T-helper 17 cell (primary cell): ENCODE measurements around the gene JAM3. TPM values are rescaled to one million over a fixed set of nuclear protein-coding genes. Genes with fewer than 3 reads are reported as not detected.

ENCODE experiments used
- ATAC-seq: fragments of 150-1000 bp; cut with Tn5 transposase; 2 replicates; pipeline ENCODE4 v1.10.0; 2021; ENCODE audit warnings: mild to moderate bottlenecking, moderate library complexity
- DNase-seq, 3 donors: peaks; one replicate each; pipeline versions ENCODE4 v3.0.0 to v3.0.0-alpha.2; 2020 to 2021
- H3K9me3 ChIP-seq: one replicate; pipeline ENCODE4 v1.7.0; 2013; ENCODE audit warnings: low read length, mild to moderate bottlenecking; ENCODE audit not compliant: control insufficient read depth, poor library complexity, severe bottlenecking
- H3K27ac Mint-ChIP-seq: one replicate; pipeline ENCODE4 v1.8.0; 2022; ENCODE audit warnings: mild to moderate bottlenecking, moderate library complexity, mixed read lengths
- H3K27me3 Mint-ChIP-seq: one replicate; pipeline ENCODE4 v1.8.0; 2022; ENCODE audit warnings: mixed read lengths
- H3K36me3 Mint-ChIP-seq: one replicate; pipeline ENCODE4 v1.8.0; 2022; ENCODE audit warnings: low read depth, mixed read lengths
- H3K4me1 Mint-ChIP-seq: one replicate; pipeline ENCODE4 v1.8.0; 2022; ENCODE audit warnings: mild to moderate bottlenecking, mixed read lengths
- H3K4me3 Mint-ChIP-seq: one replicate; pipeline ENCODE4 v1.8.0; 2022; ENCODE audit warnings: mild to moderate bottlenecking, moderate library complexity, mixed read lengths
- total RNA-seq, 4 donors: library from RNA in 2 of 4; stranded (reverse) in 2 of 4; gene quantifications; one replicate each; pipeline ENCODE4 v1.2.3 and lab custom pipeline; 2022 to 2026

JAM3 gene
- total RNA-seq, 2 donors from 2014 or later, result 12.5 to 37.4 TPM

- ATAC-seq, result no peak
- H3K27ac Mint-ChIP-seq, result peak overlapping the region; percentile 29
Measured at GRCh38 chr11:134033276-134033675, 35.6 kb upstream of the JAM3 start.

GRCh38 chr11:134033696-134034491, 35.0 kb upstream of the JAM3 start:
- no peaks in the 10 kb centered on the region for H3K9me3 ChIP-seq
- peak; percentile 76 for ATAC-seq
- Mint-ChIP-seq H3K27me3 (peaks cover 13% of the 10 kb centered on the region), H3K4me1 (peaks cover 44% of the 10 kb centered on the region), H3K36me3 (peaks cover 3% of the 10 kb centered on the region), H3K27ac (peak overlapping the region; percentile 29), H3K4me3 (peak overlapping the region; percentile 75)
- peak in 2 of 3 donors; percentile 34 to 39 for DNase-seq

More at GRCh38 chr11:134033276-134033675, 35.6 kb upstream of the JAM3 start:
- Mint-ChIP-seq H3K4me1 (peaks cover 47% of the 10 kb centered on the region), H3K4me3 (peak overlapping the region; percentile 75), H3K36me3 (peaks cover 3% of the 10 kb centered on the region), H3K27me3 (peaks cover 13% of the 10 kb centered on the region)
- DNase-seq, result no peak
- no peaks in the 10 kb centered on the region for H3K9me3 ChIP-seq

GRCh38 chr11:134034496-134035381, 34.1 kb upstream of the JAM3 start:
- peaks cover 3% of the 10 kb centered on the region for H3K36me3 Mint-ChIP-seq
- peaks cover 41% of the 10 kb centered on the region for H3K4me1 Mint-ChIP-seq
- DNase-seq, result no peak
- H3K27ac Mint-ChIP-seq, result no peak overlapping the region
- peak overlapping the region; percentile 94 for H3K4me3 Mint-ChIP-seq
- H3K9me3 ChIP-seq, result no peaks in the 10 kb centered on the region
- no peak for ATAC-seq
- peaks cover 13% of the 10 kb centered on the region for H3K27me3 Mint-ChIP-seq

- Mint-ChIP-seq H3K27ac (peak overlapping the region; percentile 94), H3K4me3 (peak overlapping the region; percentile 94), H3K27me3 (peaks cover 6% of the 10 kb centered on the region), H3K4me1 (peaks cover 38% of the 10 kb centered on the region), H3K36me3 (peaks cover 3% of the 10 kb centered on the region)
- no peaks in the 10 kb centered on the region for H3K9me3 ChIP-seq
- peak; percentile 34 for ATAC-seq
- no peak for DNase-seq
Measured at GRCh38 chr11:134036492-134037045, 32.3 kb upstream of the JAM3 start.

- H3K36me3 Mint-ChIP-seq, result peaks cover under 1% of the 10 kb centered on the region
- peak overlapping the region; percentile 94 for H3K27ac Mint-ChIP-seq
- H3K4me3 Mint-ChIP-seq, result peak overlapping the region; percentile 94
- H3K9me3 ChIP-seq, result no peaks in the 10 kb centered on the region
- no peaks in the 10 kb centered on the region for H3K27me3 Mint-ChIP-seq
- H3K4me1 Mint-ChIP-seq, result peaks cover 33% of the 10 kb centered on the region
- ATAC-seq, result peak; percentile 78
- DNase-seq, result peak; percentile 38 to 61 (median 57)
Measured at GRCh38 chr11:134037046-134037908, 31.6 kb upstream of the JAM3 start.

DNA sequence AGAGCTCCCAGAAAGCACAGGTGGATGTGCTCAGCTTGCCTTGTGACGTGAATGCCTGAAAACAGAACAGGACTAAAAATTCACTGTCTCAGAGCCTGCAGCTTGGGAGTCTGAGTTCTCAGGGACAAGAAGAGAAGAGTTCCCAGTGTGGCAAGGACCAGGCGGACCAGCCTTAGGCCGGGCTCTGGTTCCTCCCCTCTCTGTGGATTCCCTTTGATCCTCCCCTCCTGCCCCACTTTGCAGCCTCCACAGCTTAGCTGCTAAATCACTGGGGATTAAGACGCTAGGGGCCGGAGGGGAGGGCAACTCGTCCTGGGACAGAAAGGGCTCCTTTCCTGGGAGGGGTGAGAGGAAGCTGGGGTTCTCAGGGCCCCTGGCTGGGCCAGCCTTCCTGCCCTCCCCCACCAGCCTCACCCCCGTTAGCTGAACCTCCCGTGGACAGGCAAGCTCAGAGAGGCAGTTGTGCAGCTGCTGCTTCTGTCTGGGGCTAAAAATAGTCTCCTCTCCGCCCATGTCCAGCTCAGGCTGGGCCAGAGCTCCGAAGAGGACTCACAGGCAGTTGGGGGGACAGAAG, 29.9 kb upstream of the JAM3 start:
- ATAC-seq, result no peak

DNA sequence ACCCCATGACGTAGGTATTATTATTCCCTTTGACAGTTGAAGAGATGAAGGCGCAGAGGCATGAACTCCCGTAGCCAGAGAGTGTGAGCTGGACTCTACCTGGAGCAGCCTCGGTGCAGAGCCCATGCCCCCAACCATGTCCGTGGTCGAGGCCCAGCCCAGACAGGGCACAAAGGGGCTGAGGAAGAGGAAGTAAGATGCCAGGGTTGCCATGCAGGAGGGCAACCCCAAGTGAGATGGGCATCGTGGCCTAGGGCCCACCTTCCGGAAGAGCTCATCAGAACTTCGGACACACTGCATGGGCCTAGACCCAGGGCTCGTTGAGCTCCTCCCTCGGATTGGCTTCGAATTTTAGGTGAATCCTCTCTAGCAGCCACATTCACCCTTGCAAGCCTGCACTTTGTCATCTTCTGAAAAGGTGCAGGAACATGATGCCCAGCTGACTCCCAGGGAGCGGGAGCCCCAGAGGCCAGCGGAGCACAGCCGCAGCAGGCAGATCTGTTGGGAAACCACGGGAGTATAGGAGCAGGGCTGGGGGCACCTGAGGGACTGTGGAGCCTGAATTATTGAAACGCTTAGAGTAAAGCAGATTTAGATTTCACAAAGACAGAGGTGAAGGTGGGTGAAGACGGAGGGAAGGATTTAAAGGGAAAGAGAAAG, 29.0 kb upstream of the JAM3 start:
- H3K4me1 Mint-ChIP-seq, result peaks cover 22% of the 10 kb centered on the region
- peaks cover 5% of the 10 kb centered on the region for H3K27me3 Mint-ChIP-seq
- ATAC-seq (no peak), DNase-seq (no peak)
- H3K4me3 Mint-ChIP-seq, result no peak overlapping the region
- H3K9me3 ChIP-seq, result no peaks in the 10 kb centered on the region
- H3K36me3 Mint-ChIP-seq, result no peaks in the 10 kb centered on the region
- peak overlapping the region; percentile 49 for H3K27ac Mint-ChIP-seq

More for the DNA sequence above, 29.9 kb upstream of the JAM3 start:
- H3K27ac Mint-ChIP-seq, result no peak overlapping the region
- no peak overlapping the region for H3K4me3 Mint-ChIP-seq
- H3K36me3 Mint-ChIP-seq, result no peaks in the 10 kb centered on the region
- DNase-seq, result no peak
- H3K9me3 ChIP-seq, result no peaks in the 10 kb centered on the region
- H3K27me3 Mint-ChIP-seq, result peaks cover 5% of the 10 kb centered on the region
- H3K4me1 Mint-ChIP-seq, result peaks cover 25% of the 10 kb centered on the region

GRCh38 chr11:134040386-134041302, 28.2 kb upstream of the JAM3 start:
- Mint-ChIP-seq H3K27ac (peak overlapping the region; percentile 49), H3K36me3 (no peaks in the 10 kb centered on the region), H3K27me3 (peaks cover 5% of the 10 kb centered on the region), H3K4me3 (no peak overlapping the region), H3K4me1 (peaks cover 17% of the 10 kb centered on the region)
- no peaks in the 10 kb centered on the region for H3K9me3 ChIP-seq
- ATAC-seq, result no peak
- no peak for DNase-seq

DNA sequence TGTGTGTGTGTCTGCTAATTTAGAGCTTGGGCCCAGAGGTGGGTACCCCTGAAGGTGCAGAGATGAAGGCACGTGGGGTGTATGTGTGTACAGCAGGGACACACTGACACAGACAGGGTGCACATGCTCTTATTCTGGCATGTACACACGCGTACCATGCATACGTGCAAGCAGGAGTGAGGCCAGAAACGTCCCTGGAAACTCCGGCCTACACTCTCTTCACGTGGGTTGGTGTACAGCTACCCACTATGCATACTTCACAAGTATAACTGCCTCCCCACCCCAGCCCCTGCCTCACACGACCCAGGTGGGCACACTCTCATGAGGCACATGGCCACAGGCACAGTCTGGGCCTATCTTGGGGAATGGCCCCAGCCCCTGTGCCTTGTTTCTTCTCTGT, 27.5 kb upstream of the JAM3 start:
- H3K36me3 Mint-ChIP-seq, result no peaks in the 10 kb centered on the region
- no peak overlapping the region for H3K4me3 Mint-ChIP-seq
- H3K9me3 ChIP-seq, result no peaks in the 10 kb centered on the region
- H3K4me1 Mint-ChIP-seq, result peaks cover 15% of the 10 kb centered on the region
- DNase-seq (no peak), ATAC-seq (no peak)
- H3K27me3 Mint-ChIP-seq, result peaks cover 8% of the 10 kb centered on the region
- H3K27ac Mint-ChIP-seq, result no peak overlapping the region

GRCh38 chr11:134041791-134042696, 26.8 kb upstream of the JAM3 start:
- Mint-ChIP-seq H3K27me3 (peaks cover 15% of the 10 kb centered on the region), H3K4me3 (no peak overlapping the region), H3K4me1 (peaks cover 15% of the 10 kb centered on the region), H3K27ac (no peak overlapping the region), H3K36me3 (no peaks in the 10 kb centered on the region)
- no peak for ATAC-seq
- no peak for DNase-seq
- H3K9me3 ChIP-seq, result no peaks in the 10 kb centered on the region
